H1 (cell line): ENCODE data around the gene ABL1. TPM values are rescaled to one million over a fixed set of nuclear protein-coding genes. Genes with fewer than 3 reads are reported as not detected.

ENCODE experiments used
- CREB1 ChIP-seq: IDR thresholded peaks from 2 replicates; pipeline ENCODE4 v1.6.1; 2012; ENCODE audit warnings: inconsistent platforms
- EZH2 ChIP-seq: fragments of 200-600 bp; sonication (generic); IDR thresholded peaks from 2 replicates; pipeline ENCODE4 v1.7.1; 2012; ENCODE audit warnings: low read depth, mild to moderate bottlenecking, moderate library complexity, low read length, inconsistent platforms; ENCODE audit not compliant: severe bottlenecking
- FOSL1 ChIP-seq: IDR thresholded peaks from 2 replicates; pipeline ENCODE4 v1.6.1; 2011; ENCODE audit warnings: mild to moderate bottlenecking, low read depth, low read length, moderate library complexity; ENCODE audit not compliant: insufficient read depth
- ZNF274 ChIP-seq: IDR thresholded peaks from 2 replicates; pipeline ENCODE4 v1.7.0; 2012; ENCODE audit warnings: low read length, borderline replicate concordance; ENCODE audit errors: extremely low read depth
- polyA plus RNA-seq, 7 experiments: library from polyadenylated mRNA; depleted of rRNA in 3 of 7; stranded (reverse) in 5 of 7; unstranded in 2 of 7; fragments of >200 nt in 5 of 7; fragments of 200-250 nt in 2 of 7; gene quantifications; 1 replicate in 5 of 7; 2 replicates in 1 of 7; 4 replicates in 1 of 7; pipeline versions ENCODE4 v1.2.1 to v1.2.3, GENCODE V29; 2011 to 2013; ENCODE audit warnings: missing spikeins in 2 of 7, mixed read lengths in 2 of 7
- total RNA-seq: library from RNA; stranded (reverse); fragmentation: NEBNext Ultra II Directional; extraction: Animal tissue kit (Norgen Biotek cat#: 25700); gene quantifications from 2 replicates; pipeline ENCODE4 v1.2.1, GENCODE V29; 2021

The ABL1 gene
- total and polyA plus RNA-seq, 2 of the 8 experiments (the other 6 are each of a cell fraction or from before 2014, with no cell fraction given), result 35.3 to 104 TPM

GRCh38 chr9:130888146-130888885 is 53.3 kb downstream of the ABL1 start (continued):
- TF ChIP-seq EZH2 (no peak), FOSL1 (no peak), ZNF274 (no peak), CREB1 (no peak)
